ENCODE measurements around the gene CHRNG.

Gene CHRNG

GRCh38 chr2:232501794-232502390 lies 37.6 kb upstream of the CHRNG start:
- Histone ChIP-seq H3K4me3 (ENCODE audit: low read length) (no peak overlapping the region), H3K27ac (ENCODE audit: low read depth, low read length) (no peak overlapping the region), H3K27me3 (ENCODE audit: control insufficient read depth, low read length) (peaks cover 28% of the 10 kb centered on the region), H3F3A (ENCODE audit: control insufficient read depth, insufficient read depth) (no peaks in the 10 kb centered on the region), H3K36me3 (ENCODE audit: control insufficient read depth, low read length) (no peaks in the 10 kb centered on the region), H3K4me2 (ENCODE audit: low read length) (no peak overlapping the region), H3K79me2 (ENCODE audit: control insufficient read depth, low read length) (no peaks in the 10 kb centered on the region), H4K20me1 (ENCODE audit: control insufficient read depth, insufficient read depth, low read depth, low read length) (no peaks in the 10 kb centered on the region), H3K9me2 (replicated peaks; ENCODE audit: control insufficient read depth, low read length) (no peaks in the 10 kb centered on the region), H3K4me1 (ENCODE audit: control insufficient read depth, low read length) (no peaks in the 10 kb centered on the region), H3K9me3 (ENCODE audit: control insufficient read depth, insufficient read depth, low read length) (no peaks in the 10 kb centered on the region)
- TF ChIP-seq EZH2phosphoT487 (IDR thresholded peaks at IDR 0.05; ENCODE audit: borderline replicate concordance, low read length) = no peak
- TF ChIP-seq, protein P1, sequence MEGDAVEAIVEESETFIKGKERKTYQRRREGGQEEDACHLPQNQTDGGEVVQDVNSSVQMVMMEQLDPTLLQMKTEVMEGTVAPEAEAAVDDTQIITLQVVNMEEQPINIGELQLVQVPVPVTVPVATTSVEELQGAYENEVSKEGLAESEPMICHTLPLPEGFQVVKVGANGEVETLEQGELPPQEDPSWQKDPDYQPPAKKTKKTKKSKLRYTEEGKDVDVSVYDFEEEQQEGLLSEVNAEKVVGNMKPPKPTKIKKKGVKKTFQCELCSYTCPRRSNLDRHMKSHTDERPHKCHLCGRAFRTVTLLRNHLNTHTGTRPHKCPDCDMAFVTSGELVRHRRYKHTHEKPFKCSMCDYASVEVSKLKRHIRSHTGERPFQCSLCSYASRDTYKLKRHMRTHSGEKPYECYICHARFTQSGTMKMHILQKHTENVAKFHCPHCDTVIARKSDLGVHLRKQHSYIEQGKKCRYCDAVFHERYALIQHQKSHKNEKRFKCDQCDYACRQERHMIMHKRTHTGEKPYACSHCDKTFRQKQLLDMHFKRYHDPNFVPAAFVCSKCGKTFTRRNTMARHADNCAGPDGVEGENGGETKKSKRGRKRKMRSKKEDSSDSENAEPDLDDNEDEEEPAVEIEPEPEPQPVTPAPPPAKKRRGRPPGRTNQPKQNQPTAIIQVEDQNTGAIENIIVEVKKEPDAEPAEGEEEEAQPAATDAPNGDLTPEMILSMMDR (IDR thresholded peaks at IDR 0.05; ENCODE audit: low read depth, low read length, poor library complexity, severe bottlenecking) = no peak

DNA sequence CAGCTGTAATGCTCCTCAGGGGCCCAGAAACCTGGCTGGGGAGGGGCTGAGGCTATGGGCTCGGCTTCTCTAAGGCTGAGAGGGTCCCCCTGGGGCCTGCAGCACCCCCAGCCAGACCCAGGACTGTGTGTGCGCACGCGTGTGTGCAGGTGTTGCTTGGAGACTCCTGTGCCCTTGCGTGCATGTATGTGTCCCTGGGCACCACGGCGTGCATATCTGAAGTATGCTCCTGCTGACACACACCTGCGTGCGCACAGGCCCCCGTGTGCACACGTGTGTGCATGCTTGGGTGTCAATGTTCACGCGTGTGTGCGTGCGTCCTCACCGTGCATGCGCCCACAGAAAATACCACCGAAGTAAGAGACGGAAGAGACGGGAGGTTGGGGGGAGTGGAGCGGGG lies 37.0 kb upstream of the CHRNG start:
- no peak for TF ChIP-seq EZH2phosphoT487 (IDR thresholded peaks at IDR 0.05; ENCODE audit: borderline replicate concordance, low read length)
- TF ChIP-seq, protein P1 (IDR thresholded peaks at IDR 0.05; ENCODE audit: low read depth, low read length, poor library complexity, severe bottlenecking) = no peak
- Histone ChIP-seq H3K9me2 (replicated peaks; ENCODE audit: control insufficient read depth, low read length) (no peaks in the 10 kb centered on the region), H3K27me3 (ENCODE audit: control insufficient read depth, low read length) (peaks cover 28% of the 10 kb centered on the region), H3K4me1 (ENCODE audit: control insufficient read depth, low read length) (no peaks in the 10 kb centered on the region), H3F3A (ENCODE audit: control insufficient read depth, insufficient read depth) (no peaks in the 10 kb centered on the region), H3K4me3 (ENCODE audit: low read length) (no peak overlapping the region), H4K20me1 (ENCODE audit: control insufficient read depth, insufficient read depth, low read depth, low read length) (no peaks in the 10 kb centered on the region), H3K4me2 (ENCODE audit: low read length) (no peak overlapping the region), H3K27ac (ENCODE audit: low read depth, low read length) (no peak overlapping the region), H3K36me3 (ENCODE audit: control insufficient read depth, low read length) (no peaks in the 10 kb centered on the region), H3K9me3 (ENCODE audit: control insufficient read depth, insufficient read depth, low read length) (no peaks in the 10 kb centered on the region), H3K79me2 (ENCODE audit: control insufficient read depth, low read length) (no peaks in the 10 kb centered on the region)

DNA sequence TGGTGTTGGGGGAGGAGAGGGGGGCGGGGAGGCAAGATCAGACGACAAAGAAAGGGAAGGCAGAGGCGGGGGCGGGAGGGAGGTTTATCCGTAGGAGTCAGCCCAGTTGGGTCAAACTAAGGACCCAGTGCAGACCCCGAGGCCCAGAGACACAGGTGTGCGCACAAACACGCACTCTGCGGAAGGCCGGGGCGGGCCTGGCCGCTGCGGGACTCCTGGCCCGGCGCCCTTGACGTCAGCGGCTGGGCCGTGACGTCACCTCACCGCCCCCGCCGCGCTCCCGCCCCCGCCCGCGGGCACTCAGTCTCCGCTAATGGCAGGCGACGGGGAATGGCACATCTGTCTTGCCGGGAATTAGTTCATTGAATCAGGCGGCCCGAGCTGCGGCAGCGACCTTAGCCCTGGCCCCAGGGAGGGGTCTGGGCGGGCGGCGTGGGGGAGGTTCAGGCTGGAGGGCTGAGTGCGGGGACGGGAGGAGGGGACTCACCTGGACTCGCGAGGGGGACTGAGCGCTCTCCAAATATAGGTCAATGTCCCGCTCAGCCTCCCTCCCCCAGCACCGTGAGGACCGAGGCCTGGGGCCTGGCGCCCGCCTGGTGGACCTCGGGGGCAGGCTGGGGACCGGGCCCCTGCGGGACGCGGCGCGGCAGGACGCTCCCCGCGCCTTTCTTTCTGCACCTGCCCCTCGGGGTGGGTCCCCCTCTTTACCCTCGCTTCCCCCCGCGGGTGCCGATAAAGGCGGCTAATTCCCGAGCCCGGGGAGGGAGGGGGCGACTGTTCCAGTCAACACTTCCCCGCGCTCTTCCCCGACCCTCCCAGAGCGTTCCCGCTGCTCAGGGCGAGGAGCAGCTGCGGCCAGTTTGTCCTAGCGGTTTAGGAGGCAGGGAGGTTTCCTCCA lies 36.3 kb upstream of the CHRNG start:
- H3K9me2 ChIP-seq (replicated peaks; ENCODE audit: control insufficient read depth, low read length) = no peaks in the 10 kb centered on the region

More for the DNA sequence above, 36.3 kb upstream of the CHRNG start:
- TF ChIP-seq, protein P1 (IDR thresholded peaks at IDR 0.05; ENCODE audit: low read depth, low read length, poor library complexity, severe bottlenecking) = no peak
- 0 out of 2 replicates have a peak, but pooled peaks have one; percentile 14 for TF ChIP-seq EZH2phosphoT487 (IDR thresholded peaks at IDR 0.05; ENCODE audit: borderline replicate concordance, low read length)
- Histone ChIP-seq H3K27me3 (ENCODE audit: control insufficient read depth, low read length) (peaks cover 28% of the 10 kb centered on the region), H3K27ac (ENCODE audit: low read depth, low read length) (no peak overlapping the region), H3K4me1 (ENCODE audit: control insufficient read depth, low read length) (no peaks in the 10 kb centered on the region), H3K36me3 (ENCODE audit: control insufficient read depth, low read length) (no peaks in the 10 kb centered on the region), H3K79me2 (ENCODE audit: control insufficient read depth, low read length) (no peaks in the 10 kb centered on the region), H3F3A (ENCODE audit: control insufficient read depth, insufficient read depth) (no peaks in the 10 kb centered on the region), H3K4me2 (ENCODE audit: low read length) (no peak overlapping the region), H3K4me3 (ENCODE audit: low read length) (no peak overlapping the region), H3K9me3 (ENCODE audit: control insufficient read depth, insufficient read depth, low read length) (no peaks in the 10 kb centered on the region), H4K20me1 (ENCODE audit: control insufficient read depth, insufficient read depth, low read depth, low read length) (no peaks in the 10 kb centered on the region)
